Right kidney (tissue), 1 donor: Measurements from ENCODE around the gene FUT2.
"Not testable (repeated sequence)": the region's sequence is repeated elsewhere in the genome, so short reads cannot be mapped to it uniquely, and the experiment has no call there.

Source experiments
- DNase-seq: peaks from one replicate; pipeline ENCODE4 v3.0.0-alpha.2; 2016

Gene FUT2

GRCh38 chr19:48670699-48671445 is 24.9 kb upstream of the FUT2 start:
- DNase-seq, result no peak

- DNase-seq, result no peak
Observed at GRCh38 chr19:48671446-48671995, 24.2 kb upstream of the FUT2 start.

GRCh38 chr19:48672994-48673393 is 22.8 kb upstream of the FUT2 start, which contains the start of gene NTN5:
TSS of gene NTN5 (minus strand) at chr19:48673017. CDS start at chr19:48670986, 2,031 bp downstream.
- DNase-seq, result no peak

GRCh38 chr19:48673436-48674100 is 22.2 kb upstream of the FUT2 start:
- DNase-seq, result no peak

- DNase-seq, result no peak
Observed at GRCh38 chr19:48674216-48674809, 21.5 kb upstream of the FUT2 start.

- DNase-seq, result peak; percentile 84
Observed at GRCh38 chr19:48674921-48675824, 20.6 kb upstream of the FUT2 start.

- DNase-seq, result no peak
Observed at GRCh38 chr19:48676487-48676886, 19.3 kb upstream of the FUT2 start.

- DNase-seq, result no peak
Observed at GRCh38 chr19:48676887-48677286, 18.9 kb upstream of the FUT2 start.

- DNase-seq, result no peak
Observed at GRCh38 chr19:48678201-48678600, 17.6 kb upstream of the FUT2 start.

- DNase-seq, result not testable (repeated sequence)
Observed at GRCh38 chr19:48680006-48680405, 15.8 kb upstream of the FUT2 start.

- no peak for DNase-seq
Observed at GRCh38 chr19:48680436-48681126, 15.2 kb upstream of the FUT2 start.

- DNase-seq, result no peak
Observed at GRCh38 chr19:48681127-48681470, 14.7 kb upstream of the FUT2 start.

GRCh38 chr19:48683349-48683748 is 12.4 kb upstream of the FUT2 start:
- peak; percentile 59 for DNase-seq

GRCh38 chr19:48685583-48685982 is 10.2 kb upstream of the FUT2 start:
- no peak for DNase-seq

GRCh38 chr19:48686088-48686487 is 9.7 kb upstream of the FUT2 start:
- DNase-seq, result no peak

- DNase-seq, result not testable (repeated sequence)
Observed at GRCh38 chr19:48686637-48687036, 9.1 kb upstream of the FUT2 start.

GRCh38 chr19:48687776-48688175 is 8.0 kb upstream of the FUT2 start:
- no peak for DNase-seq

- no peak for DNase-seq
Observed at GRCh38 chr19:48689449-48689848, 6.3 kb upstream of the FUT2 start.

GRCh38 chr19:48693629-48694028 is 2.1 kb upstream of the FUT2 start:
- DNase-seq, result not testable (repeated sequence)

GRCh38 chr19:48696353-48697010 is 711 bp downstream of the FUT2 start:
- peak; percentile 59 for DNase-seq

- no peak for DNase-seq
Observed at GRCh38 chr19:48698046-48698445, 2.3 kb downstream of the FUT2 start.
